ENCODE measurements around the gene ADAMTS15.

Gene ADAMTS15

GRCh38 chr11:130474637-130475400, 26.4 kb downstream of the ADAMTS15 start:
- no peaks in the 10 kb centered on the region for H3K36me3 ChIP-seq (ENCODE audit: control insufficient read depth, insufficient read depth, low read length)
- no peak overlapping the region for H3K4me3 ChIP-seq (ENCODE audit: low read depth, low read length)
- no peak overlapping the region for H3K9ac ChIP-seq (ENCODE audit: low read depth, low read length)
- H3K4me1 ChIP-seq (ENCODE audit: control insufficient read depth, insufficient read depth, low read length): no peaks in the 10 kb centered on the region
- H3K9me3 ChIP-seq (ENCODE audit: control insufficient read depth, insufficient read depth, low read length): no peaks in the 10 kb centered on the region
- H3K27me3 ChIP-seq (ENCODE audit: control insufficient read depth, insufficient read depth, low read length): no peaks in the 10 kb centered on the region
- no peak overlapping the region for H3K27ac ChIP-seq (ENCODE audit: low read depth, low read length)

- Histone ChIP-seq H3K4me3 (ENCODE audit: low read depth, low read length) (no peak overlapping the region), H3K27ac (ENCODE audit: low read depth, low read length) (no peak overlapping the region), H3K9me3 (ENCODE audit: control insufficient read depth, insufficient read depth, low read length) (no peaks in the 10 kb centered on the region), H3K4me1 (ENCODE audit: control insufficient read depth, insufficient read depth, low read length) (no peaks in the 10 kb centered on the region), H3K9ac (ENCODE audit: low read depth, low read length) (no peak overlapping the region), H3K27me3 (ENCODE audit: control insufficient read depth, insufficient read depth, low read length) (no peaks in the 10 kb centered on the region), H3K36me3 (ENCODE audit: control insufficient read depth, insufficient read depth, low read length) (no peaks in the 10 kb centered on the region)
Measured at GRCh38 chr11:130475426-130476053, 27.1 kb downstream of the ADAMTS15 start.

GRCh38 chr11:130476200-130476921, 27.9 kb downstream of the ADAMTS15 start:
- Histone ChIP-seq H3K27me3 (ENCODE audit: control insufficient read depth, insufficient read depth, low read length) (no peaks in the 10 kb centered on the region), H3K27ac (ENCODE audit: low read depth, low read length) (no peak overlapping the region), H3K4me3 (ENCODE audit: low read depth, low read length) (no peak overlapping the region), H3K9ac (ENCODE audit: low read depth, low read length) (no peak overlapping the region), H3K36me3 (ENCODE audit: control insufficient read depth, insufficient read depth, low read length) (no peaks in the 10 kb centered on the region), H3K4me1 (ENCODE audit: control insufficient read depth, insufficient read depth, low read length) (no peaks in the 10 kb centered on the region), H3K9me3 (ENCODE audit: control insufficient read depth, insufficient read depth, low read length) (no peaks in the 10 kb centered on the region)

GRCh38 chr11:130476922-130477491, 28.6 kb downstream of the ADAMTS15 start:
- Histone ChIP-seq H3K4me1 (ENCODE audit: control insufficient read depth, insufficient read depth, low read length) (no peaks in the 10 kb centered on the region), H3K4me3 (ENCODE audit: low read depth, low read length) (no peak overlapping the region), H3K9ac (ENCODE audit: low read depth, low read length) (no peak overlapping the region), H3K27me3 (ENCODE audit: control insufficient read depth, insufficient read depth, low read length) (no peaks in the 10 kb centered on the region), H3K36me3 (ENCODE audit: control insufficient read depth, insufficient read depth, low read length) (no peaks in the 10 kb centered on the region), H3K27ac (ENCODE audit: low read depth, low read length) (no peak overlapping the region), H3K9me3 (ENCODE audit: control insufficient read depth, insufficient read depth, low read length) (no peaks in the 10 kb centered on the region)

- Histone ChIP-seq H3K27ac (ENCODE audit: low read depth, low read length) (no peak overlapping the region), H3K27me3 (ENCODE audit: control insufficient read depth, insufficient read depth, low read length) (no peaks in the 10 kb centered on the region), H3K9ac (ENCODE audit: low read depth, low read length) (no peak overlapping the region)
Measured at GRCh38 chr11:130477586-130478203, 29.2 kb downstream of the ADAMTS15 start.

GRCh38 chr11:130478204-130478701, 29.8 kb downstream of the ADAMTS15 start:
- no peaks in the 10 kb centered on the region for H3K27me3 ChIP-seq (ENCODE audit: control insufficient read depth, insufficient read depth, low read length)

More at GRCh38 chr11:130477586-130478203, 29.2 kb downstream of the ADAMTS15 start:
- Histone ChIP-seq H3K36me3 (ENCODE audit: control insufficient read depth, insufficient read depth, low read length) (no peaks in the 10 kb centered on the region), H3K4me1 (ENCODE audit: control insufficient read depth, insufficient read depth, low read length) (no peaks in the 10 kb centered on the region), H3K4me3 (ENCODE audit: low read depth, low read length) (no peak overlapping the region), H3K9me3 (ENCODE audit: control insufficient read depth, insufficient read depth, low read length) (no peaks in the 10 kb centered on the region)

GRCh38 chr11:130478881-130479280, 30.4 kb downstream of the ADAMTS15 start:
- no peak overlapping the region for H3K4me3 ChIP-seq (ENCODE audit: low read depth, low read length)
- no peak overlapping the region for H3K9ac ChIP-seq (ENCODE audit: low read depth, low read length)
- no peaks in the 10 kb centered on the region for H3K9me3 ChIP-seq (ENCODE audit: control insufficient read depth, insufficient read depth, low read length)
- H3K27me3 ChIP-seq (ENCODE audit: control insufficient read depth, insufficient read depth, low read length): no peaks in the 10 kb centered on the region
- no peaks in the 10 kb centered on the region for H3K4me1 ChIP-seq (ENCODE audit: control insufficient read depth, insufficient read depth, low read length)
- no peak overlapping the region for H3K27ac ChIP-seq (ENCODE audit: low read depth, low read length)
- no peaks in the 10 kb centered on the region for H3K36me3 ChIP-seq (ENCODE audit: control insufficient read depth, insufficient read depth, low read length)

More at GRCh38 chr11:130478204-130478701, 29.8 kb downstream of the ADAMTS15 start:
- Histone ChIP-seq H3K4me1 (ENCODE audit: control insufficient read depth, insufficient read depth, low read length) (no peaks in the 10 kb centered on the region), H3K9ac (ENCODE audit: low read depth, low read length) (no peak overlapping the region), H3K27ac (ENCODE audit: low read depth, low read length) (no peak overlapping the region), H3K4me3 (ENCODE audit: low read depth, low read length) (no peak overlapping the region), H3K9me3 (ENCODE audit: control insufficient read depth, insufficient read depth, low read length) (no peaks in the 10 kb centered on the region), H3K36me3 (ENCODE audit: control insufficient read depth, insufficient read depth, low read length) (no peaks in the 10 kb centered on the region)

GRCh38 chr11:130480186-130480585, 31.7 kb downstream of the ADAMTS15 start:
- Histone ChIP-seq H3K36me3 (ENCODE audit: control insufficient read depth, insufficient read depth, low read length) (no peaks in the 10 kb centered on the region), H3K27me3 (ENCODE audit: control insufficient read depth, insufficient read depth, low read length) (no peaks in the 10 kb centered on the region), H3K27ac (ENCODE audit: low read depth, low read length) (no peak overlapping the region), H3K9me3 (ENCODE audit: control insufficient read depth, insufficient read depth, low read length) (no peaks in the 10 kb centered on the region), H3K9ac (ENCODE audit: low read depth, low read length) (no peak overlapping the region), H3K4me1 (ENCODE audit: control insufficient read depth, insufficient read depth, low read length) (no peaks in the 10 kb centered on the region), H3K4me3 (ENCODE audit: low read depth, low read length) (no peak overlapping the region)

GRCh38 chr11:130480711-130481140, 32.3 kb downstream of the ADAMTS15 start:
- H3K27me3 ChIP-seq (ENCODE audit: control insufficient read depth, insufficient read depth, low read length): no peaks in the 10 kb centered on the region
- no peaks in the 10 kb centered on the region for H3K9me3 ChIP-seq (ENCODE audit: control insufficient read depth, insufficient read depth, low read length)
- H3K4me1 ChIP-seq (ENCODE audit: control insufficient read depth, insufficient read depth, low read length): no peaks in the 10 kb centered on the region
- H3K4me3 ChIP-seq (ENCODE audit: low read depth, low read length): no peak overlapping the region
- H3K36me3 ChIP-seq (ENCODE audit: control insufficient read depth, insufficient read depth, low read length): no peaks in the 10 kb centered on the region
- no peak overlapping the region for H3K9ac ChIP-seq (ENCODE audit: low read depth, low read length)
- no peak overlapping the region for H3K27ac ChIP-seq (ENCODE audit: low read depth, low read length)

- no peak overlapping the region for H3K9ac ChIP-seq (ENCODE audit: low read depth, low read length)
- no peaks in the 10 kb centered on the region for H3K4me1 ChIP-seq (ENCODE audit: control insufficient read depth, insufficient read depth, low read length)
- no peak overlapping the region for H3K27ac ChIP-seq (ENCODE audit: low read depth, low read length)
- H3K36me3 ChIP-seq (ENCODE audit: control insufficient read depth, insufficient read depth, low read length): no peaks in the 10 kb centered on the region
- H3K4me3 ChIP-seq (ENCODE audit: low read depth, low read length): no peak overlapping the region
- H3K27me3 ChIP-seq (ENCODE audit: control insufficient read depth, insufficient read depth, low read length): no peaks in the 10 kb centered on the region
- H3K9me3 ChIP-seq (ENCODE audit: control insufficient read depth, insufficient read depth, low read length): no peaks in the 10 kb centered on the region
Measured at GRCh38 chr11:130483124-130483523, 34.7 kb downstream of the ADAMTS15 start.

Measured in HUES48 (cell line).